ENCODE measurements around the gene NDUFAF5.

NDUFAF5 gene

GRCh38 chr20:13831476-13831875 lies 46.6 kb downstream of the NDUFAF5 start:
- Histone ChIP-seq H3K36me3 (ENCODE audit: control insufficient read depth, insufficient read depth, low read length, severe bottlenecking) (no peaks in the 10 kb centered on the region), H3K9ac (ENCODE audit: low read length) (no peak overlapping the region), H3K9me3 (ENCODE audit: control insufficient read depth, low read length) (no peaks in the 10 kb centered on the region), H3K27me3 (replicated peaks; ENCODE audit: control insufficient read depth, insufficient read depth, low read length) (no peaks in the 10 kb centered on the region), H3K4me3 (ENCODE audit: low read length) (no peak overlapping the region), H3K4me1 (ENCODE audit: control insufficient read depth, insufficient read depth, low read length) (no peaks in the 10 kb centered on the region)
- DNase-seq (ENCODE audit: low read depth): no peak

GRCh38 chr20:13838664-13839063 lies 53.8 kb downstream of the NDUFAF5 start:
- H3K36me3 ChIP-seq (ENCODE audit: control insufficient read depth, insufficient read depth, low read length, severe bottlenecking): no peaks in the 10 kb centered on the region
- peaks cover 13% of the 10 kb centered on the region for H3K4me1 ChIP-seq (ENCODE audit: control insufficient read depth, insufficient read depth, low read length)
- peaks cover 8% of the 10 kb centered on the region for H3K27me3 ChIP-seq (replicated peaks; ENCODE audit: control insufficient read depth, insufficient read depth, low read length)
- no peak overlapping the region for H3K4me3 ChIP-seq (ENCODE audit: low read length)
- no peak overlapping the region for H3K9ac ChIP-seq (ENCODE audit: low read length)
- no peak for DNase-seq (ENCODE audit: low read depth)
- H3K9me3 ChIP-seq (ENCODE audit: control insufficient read depth, low read length): no peaks in the 10 kb centered on the region

GRCh38 chr20:13839421-13840092 lies 54.7 kb downstream of the NDUFAF5 start:
- Histone ChIP-seq H3K9ac (ENCODE audit: low read length) (no peak overlapping the region), H3K4me3 (ENCODE audit: low read length) (no peak overlapping the region), H3K4me1 (ENCODE audit: control insufficient read depth, insufficient read depth, low read length) (peaks cover 13% of the 10 kb centered on the region), H3K9me3 (ENCODE audit: control insufficient read depth, low read length) (no peaks in the 10 kb centered on the region), H3K27me3 (replicated peaks; ENCODE audit: control insufficient read depth, insufficient read depth, low read length) (peaks cover 8% of the 10 kb centered on the region), H3K36me3 (ENCODE audit: control insufficient read depth, insufficient read depth, low read length, severe bottlenecking) (no peaks in the 10 kb centered on the region)
- DNase-seq (ENCODE audit: low read depth): peak; percentile 84

GRCh38 chr20:13840093-13840465 lies 55.3 kb downstream of the NDUFAF5 start:
- H3K4me1 ChIP-seq (ENCODE audit: control insufficient read depth, insufficient read depth, low read length): peaks cover 13% of the 10 kb centered on the region
- no peak overlapping the region for H3K4me3 ChIP-seq (ENCODE audit: low read length)
- H3K9ac ChIP-seq (ENCODE audit: low read length): no peak overlapping the region
- no peak for DNase-seq (ENCODE audit: low read depth)
- H3K36me3 ChIP-seq (ENCODE audit: control insufficient read depth, insufficient read depth, low read length, severe bottlenecking): no peaks in the 10 kb centered on the region
- H3K9me3 ChIP-seq (ENCODE audit: control insufficient read depth, low read length): no peaks in the 10 kb centered on the region
- peaks cover 8% of the 10 kb centered on the region for H3K27me3 ChIP-seq (replicated peaks; ENCODE audit: control insufficient read depth, insufficient read depth, low read length)

GRCh38 chr20:13841206-13841605 lies 56.4 kb downstream of the NDUFAF5 start:
- Histone ChIP-seq H3K36me3 (ENCODE audit: control insufficient read depth, insufficient read depth, low read length, severe bottlenecking) (no peaks in the 10 kb centered on the region), H3K9me3 (ENCODE audit: control insufficient read depth, low read length) (no peaks in the 10 kb centered on the region), H3K4me1 (ENCODE audit: control insufficient read depth, insufficient read depth, low read length) (peaks cover 13% of the 10 kb centered on the region), H3K9ac (ENCODE audit: low read length) (no peak overlapping the region), H3K27me3 (replicated peaks; ENCODE audit: control insufficient read depth, insufficient read depth, low read length) (peaks cover 8% of the 10 kb centered on the region), H3K4me3 (ENCODE audit: low read length) (no peak overlapping the region)
- DNase-seq (ENCODE audit: low read depth): no peak

GRCh38 chr20:13844296-13844695 lies 59.5 kb downstream of the NDUFAF5 start:
- Histone ChIP-seq H3K4me3 (ENCODE audit: low read length) (no peak overlapping the region), H3K27me3 (replicated peaks; ENCODE audit: control insufficient read depth, insufficient read depth, low read length) (peaks cover 12% of the 10 kb centered on the region), H3K9me3 (ENCODE audit: control insufficient read depth, low read length) (no peaks in the 10 kb centered on the region), H3K36me3 (ENCODE audit: control insufficient read depth, insufficient read depth, low read length, severe bottlenecking) (no peaks in the 10 kb centered on the region), H3K4me1 (ENCODE audit: control insufficient read depth, insufficient read depth, low read length) (peaks cover 6% of the 10 kb centered on the region), H3K9ac (ENCODE audit: low read length) (no peak overlapping the region)
- no peak for DNase-seq (ENCODE audit: low read depth)

- H3K4me1 ChIP-seq (ENCODE audit: control insufficient read depth, insufficient read depth, low read length): peaks cover 6% of the 10 kb centered on the region
- DNase-seq (ENCODE audit: low read depth): no peak
- no peak overlapping the region for H3K4me3 ChIP-seq (ENCODE audit: low read length)
- H3K9me3 ChIP-seq (ENCODE audit: control insufficient read depth, low read length): no peaks in the 10 kb centered on the region
- H3K27me3 ChIP-seq (replicated peaks; ENCODE audit: control insufficient read depth, insufficient read depth, low read length): peaks cover 8% of the 10 kb centered on the region
- H3K36me3 ChIP-seq (ENCODE audit: control insufficient read depth, insufficient read depth, low read length, severe bottlenecking): no peaks in the 10 kb centered on the region
- H3K9ac ChIP-seq (ENCODE audit: low read length): no peak overlapping the region
These were observed 66.5 kb downstream of the NDUFAF5 start for GRCh38 chr20:13851279-13851678.

- Histone ChIP-seq H3K9me3 (ENCODE audit: control insufficient read depth, low read length) (no peaks in the 10 kb centered on the region), H3K36me3 (ENCODE audit: control insufficient read depth, insufficient read depth, low read length, severe bottlenecking) (no peaks in the 10 kb centered on the region), H3K4me3 (ENCODE audit: low read length) (no peak overlapping the region), H3K27me3 (replicated peaks; ENCODE audit: control insufficient read depth, insufficient read depth, low read length) (peaks cover 4% of the 10 kb centered on the region), H3K4me1 (ENCODE audit: control insufficient read depth, insufficient read depth, low read length) (peaks cover 6% of the 10 kb centered on the region), H3K9ac (ENCODE audit: low read length) (no peak overlapping the region)
- peak; percentile 48 for DNase-seq (ENCODE audit: low read depth)
These were observed 67.5 kb downstream of the NDUFAF5 start for GRCh38 chr20:13852306-13852705.

GRCh38 chr20:13855613-13856012 lies 70.8 kb downstream of the NDUFAF5 start:
- Histone ChIP-seq H3K4me3 (ENCODE audit: low read length) (no peak overlapping the region), H3K4me1 (ENCODE audit: control insufficient read depth, insufficient read depth, low read length) (peaks cover 6% of the 10 kb centered on the region), H3K36me3 (ENCODE audit: control insufficient read depth, insufficient read depth, low read length, severe bottlenecking) (no peaks in the 10 kb centered on the region), H3K9me3 (ENCODE audit: control insufficient read depth, low read length) (no peaks in the 10 kb centered on the region), H3K9ac (ENCODE audit: low read length) (no peak overlapping the region), H3K27me3 (replicated peaks; ENCODE audit: control insufficient read depth, insufficient read depth, low read length) (peaks cover 4% of the 10 kb centered on the region)
- no peak for DNase-seq (ENCODE audit: low read depth)

- H3K4me1 ChIP-seq (ENCODE audit: control insufficient read depth, insufficient read depth, low read length): peaks cover 6% of the 10 kb centered on the region
- H3K27me3 ChIP-seq (replicated peaks; ENCODE audit: control insufficient read depth, insufficient read depth, low read length): peaks cover 4% of the 10 kb centered on the region
- H3K4me3 ChIP-seq (ENCODE audit: low read length): no peak overlapping the region
- no peaks in the 10 kb centered on the region for H3K36me3 ChIP-seq (ENCODE audit: control insufficient read depth, insufficient read depth, low read length, severe bottlenecking)
- H3K9ac ChIP-seq (ENCODE audit: low read length): no peak overlapping the region
- H3K9me3 ChIP-seq (ENCODE audit: control insufficient read depth, low read length): no peaks in the 10 kb centered on the region
- no peak for DNase-seq (ENCODE audit: low read depth)
These were observed 71.5 kb downstream of the NDUFAF5 start for GRCh38 chr20:13856354-13856753.

GRCh38 chr20:13857304-13857703 lies 72.5 kb downstream of the NDUFAF5 start:
- Histone ChIP-seq H3K9ac (ENCODE audit: low read length) (no peak overlapping the region), H3K4me3 (ENCODE audit: low read length) (no peak overlapping the region), H3K4me1 (ENCODE audit: control insufficient read depth, insufficient read depth, low read length) (no peaks in the 10 kb centered on the region), H3K27me3 (replicated peaks; ENCODE audit: control insufficient read depth, insufficient read depth, low read length) (peaks cover 4% of the 10 kb centered on the region), H3K36me3 (ENCODE audit: control insufficient read depth, insufficient read depth, low read length, severe bottlenecking) (no peaks in the 10 kb centered on the region), H3K9me3 (ENCODE audit: control insufficient read depth, low read length) (no peaks in the 10 kb centered on the region)
- DNase-seq (ENCODE audit: low read depth): no peak

GRCh38 chr20:13857961-13858360 lies 73.1 kb downstream of the NDUFAF5 start:
- Histone ChIP-seq H3K9ac (ENCODE audit: low read length) (no peak overlapping the region), H3K4me1 (ENCODE audit: control insufficient read depth, insufficient read depth, low read length) (peaks cover under 1% of the 10 kb centered on the region), H3K27me3 (replicated peaks; ENCODE audit: control insufficient read depth, insufficient read depth, low read length) (peaks cover 4% of the 10 kb centered on the region), H3K9me3 (ENCODE audit: control insufficient read depth, low read length) (no peaks in the 10 kb centered on the region), H3K4me3 (ENCODE audit: low read length) (no peak overlapping the region), H3K36me3 (ENCODE audit: control insufficient read depth, insufficient read depth, low read length, severe bottlenecking) (no peaks in the 10 kb centered on the region)
- DNase-seq (ENCODE audit: low read depth): no peak
